Hindlimb muscle (tissue), 1 donor: Measurements from ENCODE around the gene MGLL. TPM values are rescaled to one million over a fixed set of nuclear protein-coding genes. Genes with fewer than 3 reads are reported as not detected.

Experiments used
- DNase-seq: peaks from one replicate; pipeline ENCODE4 v3.0.0-alpha.2; 2013
- polyA plus RNA-seq: library from polyadenylated mRNA; unstranded; fragments of 120-200 nt; gene quantifications from one replicate; pipeline ENCODE4 v1.2.1, GENCODE V29; 2013; ENCODE audit not compliant: insufficient read length

MGLL gene
- polyA plus RNA-seq, 1 donor: 28.0 TPM

GRCh38 chr3:127720161-127720823 is 102.0 kb downstream of the MGLL start:
- no peak for DNase-seq

GRCh38 chr3:127719369-127719768 is 102.9 kb downstream of the MGLL start:
- no peak for DNase-seq

- no peak for DNase-seq
These were observed 103.4 kb downstream of the MGLL start for GRCh38 chr3:127718916-127719290.

GRCh38 chr3:127718245-127718915 is 103.9 kb downstream of the MGLL start:
- DNase-seq: no peak

- no peak for DNase-seq
These were observed 104.7 kb downstream of the MGLL start for GRCh38 chr3:127717357-127718244.

- DNase-seq: no peak
These were observed 105.9 kb downstream of the MGLL start for GRCh38 chr3:127716384-127716783.

GRCh38 chr3:127715532-127715931 is 106.8 kb downstream of the MGLL start:
- DNase-seq: no peak

GRCh38 chr3:127714866-127715265 is 107.4 kb downstream of the MGLL start:
- DNase-seq: no peak

- no peak for DNase-seq
These were observed 108.2 kb downstream of the MGLL start for GRCh38 chr3:127714125-127714571.

- no peak for DNase-seq
These were observed 109.2 kb downstream of the MGLL start for GRCh38 chr3:127712881-127713771.

- DNase-seq: no peak
These were observed 109.9 kb downstream of the MGLL start for GRCh38 chr3:127712461-127712860.

- DNase-seq: no peak
These were observed 110.4 kb downstream of the MGLL start for GRCh38 chr3:127711896-127712295.

- no peak for DNase-seq
These were observed 111.2 kb downstream of the MGLL start for GRCh38 chr3:127711021-127711695.

GRCh38 chr3:127710155-127710941 is 112.0 kb downstream of the MGLL start:
- DNase-seq: no peak

GRCh38 chr3:127709320-127710060 is 112.8 kb downstream of the MGLL start:
- DNase-seq: no peak

- DNase-seq: no peak
These were observed 113.5 kb downstream of the MGLL start for GRCh38 chr3:127708837-127709236.

- DNase-seq: no peak
These were observed 114.4 kb downstream of the MGLL start for GRCh38 chr3:127707851-127708411.

- DNase-seq: no peak
These were observed 115.4 kb downstream of the MGLL start for GRCh38 chr3:127706785-127707351.

- DNase-seq: no peak
These were observed 116.0 kb downstream of the MGLL start for GRCh38 chr3:127706312-127706711.
